Measurements from ENCODE around the gene MRPS18A. TPM values are rescaled to one million over a fixed set of nuclear protein-coding genes. Genes with fewer than 3 reads are reported as not detected.

MRPS18A gene
- total and polyA plus RNA-seq, 9 of the 15 experiments (the other 6 are each of a cell fraction or from before 2014, with no cell fraction given): 87.5 to 243 (median 125) TPM

DNA sequence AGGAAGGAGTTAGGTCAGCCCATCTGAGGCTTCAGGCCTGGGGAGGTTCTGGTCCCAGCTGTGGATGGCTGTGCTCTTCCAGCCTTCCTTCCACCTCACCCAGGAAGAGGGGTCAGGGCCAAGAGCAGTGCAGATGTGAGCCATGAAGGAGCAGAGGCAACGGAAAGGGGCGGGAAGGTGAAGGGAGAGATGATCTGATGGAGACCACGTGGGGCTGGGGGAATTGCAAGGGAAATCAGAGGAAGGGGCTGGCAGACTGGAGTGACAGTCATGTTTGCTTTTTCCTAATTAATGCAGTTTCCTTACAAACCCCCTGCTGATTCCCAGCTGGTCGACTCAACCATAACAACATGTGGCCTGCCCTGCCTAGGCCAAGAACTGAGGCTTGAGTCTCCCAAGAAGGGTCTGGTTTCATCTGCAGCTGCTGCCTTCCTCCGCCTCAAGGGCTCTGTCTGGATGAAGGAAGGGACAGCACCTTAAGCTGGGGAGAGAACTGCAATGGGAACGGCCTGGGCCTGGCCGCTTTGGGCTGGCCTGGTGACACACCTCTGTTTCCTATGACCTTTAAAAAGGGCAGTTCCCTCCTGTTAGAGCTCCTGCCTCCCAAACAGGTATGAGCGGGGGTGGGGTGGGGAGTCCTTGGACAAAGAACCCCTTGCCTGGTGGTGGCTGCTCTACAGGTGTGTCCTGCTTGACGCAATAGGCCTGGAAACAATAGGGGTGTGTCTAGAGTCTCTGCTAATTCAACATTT is 7.8 kb upstream of the MRPS18A start:
- Histone ChIP-seq H3K4me1 (replicated peaks in 1 of 2; ENCODE audit: control insufficient read depth in 2 of 2, insufficient read depth in 2 of 2, low read length in 2 of 2) (peaks cover 0 to 15% of the 10 kb centered on the region in 2 experiments; a peak in 4 of 5 replicates), H3K27ac (ENCODE audit: extremely low read depth, low read depth, low read length) (no peak overlapping the region), H3K9me1 (ENCODE audit: control insufficient read depth, insufficient read depth, low read length) (no peaks in the 10 kb centered on the region), H3K9ac (ENCODE audit: insufficient read depth in 1 of 2, low read depth in 2 of 2, low read length in 2 of 2) (peak overlapping the region in 1 of 2 experiments; percentile 27; a peak in 1 of 4 replicates), H3K36me3 (ENCODE audit: control insufficient read depth, insufficient read depth, low read length) (no peaks in the 10 kb centered on the region), H3K79me2 (ENCODE audit: control insufficient read depth, insufficient read depth, low read length) (no peaks in the 10 kb centered on the region), H3K4me2 (ENCODE audit: insufficient read depth, low read length) (no peak overlapping the region), H2AFZ (ENCODE audit: low read depth, low read length) (peak overlapping the region; percentile 75), H3K4me3 (no peak overlapping the region), H3K9me3 (replicated peaks; ENCODE audit: control insufficient read depth, insufficient read depth, low read depth, low read length) (no peaks in the 10 kb centered on the region), H4K20me1 (replicated peaks; ENCODE audit: control insufficient read depth, insufficient read depth, low read length) (no peaks in the 10 kb centered on the region), H3K27me3 (ENCODE audit: control insufficient read depth in 2 of 2, insufficient read depth in 2 of 2, low read length in 2 of 2) (no peaks in the 10 kb centered on the region)
- ATAC-seq (peak; percentile 50), FAIRE-seq (no peak), DNase-seq (ENCODE audit: extremely low read depth in 1 of 4, low spot score in 3 of 4) (no peak)
- TF ChIP-seq IFI16 (CRISPR knock-in tag; IDR thresholded peaks at IDR 0.05): no peak
- TF ChIP-seq, protein P1, sequence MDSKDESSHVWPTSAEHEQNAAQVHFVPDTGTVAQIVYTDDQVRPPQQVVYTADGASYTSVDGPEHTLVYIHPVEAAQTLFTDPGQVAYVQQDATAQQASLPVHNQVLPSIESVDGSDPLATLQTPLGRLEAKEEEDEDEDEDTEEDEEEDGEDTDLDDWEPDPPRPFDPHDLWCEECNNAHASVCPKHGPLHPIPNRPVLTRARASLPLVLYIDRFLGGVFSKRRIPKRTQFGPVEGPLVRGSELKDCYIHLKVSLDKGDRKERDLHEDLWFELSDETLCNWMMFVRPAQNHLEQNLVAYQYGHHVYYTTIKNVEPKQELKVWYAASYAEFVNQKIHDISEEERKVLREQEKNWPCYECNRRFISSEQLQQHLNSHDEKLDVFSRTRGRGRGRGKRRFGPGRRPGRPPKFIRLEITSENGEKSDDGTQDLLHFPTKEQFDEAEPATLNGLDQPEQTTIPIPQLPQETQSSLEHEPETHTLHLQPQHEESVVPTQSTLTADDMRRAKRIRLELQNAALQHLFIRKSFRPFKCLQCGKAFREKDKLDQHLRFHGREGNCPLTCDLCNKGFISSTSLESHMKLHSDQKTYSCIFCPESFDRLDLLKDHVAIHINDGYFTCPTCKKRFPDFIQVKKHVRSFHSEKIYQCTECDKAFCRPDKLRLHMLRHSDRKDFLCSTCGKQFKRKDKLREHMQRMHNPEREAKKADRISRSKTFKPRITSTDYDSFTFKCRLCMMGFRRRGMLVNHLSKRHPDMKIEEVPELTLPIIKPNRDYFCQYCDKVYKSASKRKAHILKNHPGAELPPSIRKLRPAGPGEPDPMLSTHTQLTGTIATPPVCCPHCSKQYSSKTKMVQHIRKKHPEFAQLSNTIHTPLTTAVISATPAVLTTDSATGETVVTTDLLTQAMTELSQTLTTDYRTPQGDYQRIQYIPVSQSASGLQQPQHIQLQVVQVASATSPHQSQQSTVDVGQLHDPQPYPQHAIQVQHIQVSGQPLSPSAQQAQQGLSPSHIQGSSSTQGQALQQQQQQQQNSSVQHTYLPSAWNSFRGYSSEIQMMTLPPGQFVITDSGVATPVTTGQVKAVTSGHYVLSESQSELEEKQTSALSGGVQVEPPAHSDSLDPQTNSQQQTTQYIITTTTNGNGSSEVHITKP (IDR thresholded peaks at IDR 0.05; ENCODE audit: partially characterized antibody): peak; percentile 51
- TF ChIP-seq, protein P2, sequence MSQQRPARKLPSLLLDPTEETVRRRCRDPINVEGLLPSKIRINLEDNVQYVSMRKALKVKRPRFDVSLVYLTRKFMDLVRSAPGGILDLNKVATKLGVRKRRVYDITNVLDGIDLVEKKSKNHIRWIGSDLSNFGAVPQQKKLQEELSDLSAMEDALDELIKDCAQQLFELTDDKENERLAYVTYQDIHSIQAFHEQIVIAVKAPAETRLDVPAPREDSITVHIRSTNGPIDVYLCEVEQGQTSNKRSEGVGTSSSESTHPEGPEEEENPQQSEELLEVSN (IDR thresholded peaks at IDR 0.05; ENCODE audit: borderline replicate concordance in 1 of 2, extremely low read depth in 1 of 2, insufficient read depth in 1 of 2, insufficient read length in 1 of 2, low read depth in 1 of 2, low read length in 1 of 2, poor library complexity in 1 of 2, severe bottlenecking in 1 of 2): peak; percentile 27 to 39
- no peak for TF ChIP-seq SIRT6 (IDR thresholded peaks at IDR 0.05; ENCODE audit: low read depth, low read length)
- peak; percentile 39; the same call in 1 of the 2 replicates for TF ChIP-seq ZFX (CRISPR knock-in tag; IDR thresholded peaks at IDR 0.05)
- intact Hi-C loops (cut with micrococcal nuclease): no loop called here
- CTCF ChIA-PET (ENCODE audit: low intra/inter-chr PET ratio): no interaction called here
- in situ Hi-C loops (cut with MboI): no loop called here
- no TSS peak for BruUV-seq (replicated peaks)
- 60% methylated on average over 9 of the region's 9 CpGs for WGBS (ENCODE audit: insufficient coverage, low coverage, missing lambda C conversion rate)
- POLR2A ChIA-PET: interaction anchor here (0.6 to 2.1 kb wide), 5 partner anchors 8 to 381 kb away, joined by 3 to 7 read pairs (median 3); partner anchors contain the start of gene MRPS18A
